ENCODE measurements around the gene KCNJ10.

GRCh38 chr1:160068225-160068624 lies 1.7 kb downstream of the KCNJ10 start:
- TF ChIP-seq CTCF (IDR thresholded peaks at IDR 0.05), result no peak
- no peak for TF ChIP-seq ZFX (IDR thresholded peaks at IDR 0.05; ENCODE audit: borderline replicate concordance)

Measured in 22Rv1 (cell line).